HFF-Myc (cell line): ENCODE results near the gene S100A14.

Experiments
- DNase-seq: peaks from one replicate; pipeline ENCODE4 v3.0.0-alpha.2; 2011; ENCODE audit warnings: low read depth; ENCODE audit errors: extremely low read depth
- H3K4me3 ChIP-seq: replicated peaks from 2 replicates; pipeline ENCODE4 v1.5.1; 2011; ENCODE audit warnings: low read depth, mild to moderate bottlenecking, control low read depth, low read length
- TF ChIP-seq, protein P1 (sequence below): IDR thresholded peaks from 2 replicates; pipeline ENCODE4 v1.5.1; 2012; ENCODE audit warnings: mild to moderate bottlenecking, low read depth, low read length, control low read depth; ENCODE audit errors: missing control alignments

S100A14 gene

DNA sequence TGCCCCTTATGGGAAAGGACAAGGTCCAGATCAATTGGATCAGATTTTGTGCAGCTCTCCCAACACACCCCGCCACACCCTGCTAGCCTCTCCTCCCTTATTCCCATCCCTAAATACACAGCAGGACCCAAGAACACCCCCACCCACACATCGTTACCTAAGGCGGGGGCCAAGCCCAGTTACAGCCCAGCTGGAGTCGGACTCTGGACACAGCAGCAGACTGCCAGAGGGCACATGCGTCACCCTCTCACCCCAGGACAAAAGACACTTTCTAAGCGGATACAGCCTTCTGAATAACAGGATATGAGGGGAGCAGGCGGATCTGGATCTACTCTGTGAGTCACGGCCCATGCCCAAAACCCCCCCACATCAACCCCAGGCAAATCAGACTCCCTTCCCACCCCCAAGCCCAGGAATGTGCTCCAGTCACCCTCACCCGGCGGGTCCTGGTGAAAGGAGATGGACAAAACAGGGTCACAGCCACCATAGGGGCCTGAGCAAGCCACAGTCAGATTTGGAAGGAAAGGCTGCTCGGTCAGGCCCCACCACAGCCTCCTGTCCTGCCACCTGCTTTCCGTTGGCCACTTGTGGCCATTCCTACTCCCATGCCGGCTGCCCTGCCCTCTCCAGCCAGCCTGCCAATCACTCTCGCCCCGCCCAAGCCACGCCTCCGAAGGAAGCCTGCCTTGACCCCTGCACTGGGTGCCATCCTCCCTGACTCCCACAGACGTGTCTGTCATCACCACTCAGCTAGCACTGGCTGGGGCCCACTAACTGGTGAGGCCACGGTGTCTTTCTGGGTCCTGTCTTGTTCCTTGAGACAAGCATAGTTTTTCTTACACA is 7.2 kb downstream of the S100A14 start:
- TF ChIP-seq, protein P1, sequence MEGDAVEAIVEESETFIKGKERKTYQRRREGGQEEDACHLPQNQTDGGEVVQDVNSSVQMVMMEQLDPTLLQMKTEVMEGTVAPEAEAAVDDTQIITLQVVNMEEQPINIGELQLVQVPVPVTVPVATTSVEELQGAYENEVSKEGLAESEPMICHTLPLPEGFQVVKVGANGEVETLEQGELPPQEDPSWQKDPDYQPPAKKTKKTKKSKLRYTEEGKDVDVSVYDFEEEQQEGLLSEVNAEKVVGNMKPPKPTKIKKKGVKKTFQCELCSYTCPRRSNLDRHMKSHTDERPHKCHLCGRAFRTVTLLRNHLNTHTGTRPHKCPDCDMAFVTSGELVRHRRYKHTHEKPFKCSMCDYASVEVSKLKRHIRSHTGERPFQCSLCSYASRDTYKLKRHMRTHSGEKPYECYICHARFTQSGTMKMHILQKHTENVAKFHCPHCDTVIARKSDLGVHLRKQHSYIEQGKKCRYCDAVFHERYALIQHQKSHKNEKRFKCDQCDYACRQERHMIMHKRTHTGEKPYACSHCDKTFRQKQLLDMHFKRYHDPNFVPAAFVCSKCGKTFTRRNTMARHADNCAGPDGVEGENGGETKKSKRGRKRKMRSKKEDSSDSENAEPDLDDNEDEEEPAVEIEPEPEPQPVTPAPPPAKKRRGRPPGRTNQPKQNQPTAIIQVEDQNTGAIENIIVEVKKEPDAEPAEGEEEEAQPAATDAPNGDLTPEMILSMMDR, result no peak
- peak overlapping the region; percentile 90 for H3K4me3 ChIP-seq
- peak; percentile 91 for DNase-seq

DNA sequence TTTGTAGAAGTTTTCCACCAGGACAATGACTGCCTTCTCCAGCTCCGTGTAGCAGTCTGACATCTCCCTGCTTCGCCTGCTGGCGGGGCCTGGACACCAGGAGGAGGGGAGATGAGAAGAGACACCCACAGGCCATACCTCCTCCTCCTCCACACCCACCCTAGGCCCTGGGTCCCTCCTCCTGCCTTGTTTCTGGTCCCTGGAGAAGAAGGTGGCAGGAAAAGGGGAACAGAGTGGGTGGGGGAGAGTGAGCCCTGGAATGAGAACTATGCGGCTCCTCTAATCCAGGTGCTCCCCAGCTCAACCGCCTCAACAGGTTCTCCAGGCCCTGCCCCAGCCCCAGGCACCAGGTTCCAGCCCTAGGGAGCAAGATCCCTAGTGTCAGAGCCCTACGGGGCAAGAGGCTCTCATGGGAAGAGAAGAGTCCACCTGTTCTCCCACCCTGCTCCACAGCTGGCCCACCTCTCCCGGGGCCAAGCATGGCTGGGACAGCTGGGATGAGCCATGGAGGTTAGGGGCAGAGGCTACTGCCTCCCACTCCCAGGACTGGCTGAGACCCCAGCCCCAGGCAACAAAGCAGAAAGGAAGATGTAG is 7.9 kb downstream of the S100A14 start:
- H3K4me3 ChIP-seq, result peak overlapping the region; percentile 90

DNA sequence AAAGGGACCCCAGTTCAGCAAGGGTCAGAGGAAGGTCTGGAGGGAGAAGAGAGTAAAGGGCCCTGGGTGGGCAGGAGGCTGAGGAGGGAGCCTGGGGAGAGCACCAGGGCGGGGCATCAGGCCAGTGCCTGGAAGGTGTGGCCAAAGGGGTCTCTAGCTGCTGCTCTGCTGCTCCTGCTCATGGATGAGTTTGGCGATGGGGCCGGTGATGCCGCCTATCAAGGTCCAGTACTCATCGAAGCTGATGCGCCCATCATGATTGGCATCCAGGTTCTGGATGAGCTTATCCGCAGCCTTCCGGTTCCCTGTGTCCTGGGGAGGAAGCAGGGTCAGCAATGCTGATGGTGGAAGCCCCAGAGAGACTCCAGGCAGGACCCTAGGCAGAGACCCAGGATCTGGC is 8.7 kb downstream of the S100A14 start:
- TF ChIP-seq, protein P1, result no peak
- DNase-seq, result no peak
- H3K4me3 ChIP-seq, result peak overlapping the region; percentile 90; the same call in 1 of the 2 replicates

More for the DNA sequence above, 7.9 kb downstream of the S100A14 start:
- no peak for DNase-seq
- TF ChIP-seq, protein P1, result no peak

DNA sequence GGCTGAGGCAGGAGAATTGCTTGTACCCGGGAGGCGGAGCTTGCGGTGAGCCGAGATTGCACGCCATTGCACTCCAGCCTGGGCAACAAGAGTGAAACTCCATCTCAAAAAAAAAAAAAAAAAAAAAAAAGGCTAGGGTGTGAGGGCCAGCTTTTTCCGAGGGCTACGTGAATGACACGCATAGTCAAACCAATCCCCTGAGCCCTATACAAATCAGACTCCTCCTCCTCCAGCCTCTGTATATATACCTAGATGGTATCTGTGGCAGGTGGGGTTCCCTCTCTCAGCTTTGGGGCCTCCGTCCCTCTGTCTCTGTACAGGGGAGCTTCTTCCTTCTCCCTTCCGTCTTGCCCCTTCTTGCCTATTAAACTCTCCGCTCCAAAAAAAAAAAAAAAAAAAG is 9.9 kb downstream of the S100A14 start:
- DNase-seq, result no peak

DNA sequence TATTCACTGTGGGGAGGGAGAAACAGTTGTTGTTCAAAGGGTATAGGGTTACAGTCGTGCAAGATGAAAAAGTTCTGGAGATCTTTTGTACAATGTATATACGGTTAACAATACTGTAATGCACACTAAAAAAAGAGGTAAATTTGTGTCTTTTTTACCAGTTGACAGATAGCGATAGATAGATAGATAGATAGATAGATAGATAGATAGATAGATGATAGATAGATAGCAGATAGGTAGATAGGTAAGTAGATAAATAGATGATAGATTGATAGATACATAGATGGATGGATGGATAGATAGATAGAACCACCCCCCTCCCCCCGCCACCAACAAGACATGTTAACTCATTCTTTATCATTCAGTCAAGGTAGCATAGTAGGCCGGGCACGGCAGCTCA is 13.4 kb downstream of the S100A14 start:
- no peak overlapping the region for H3K4me3 ChIP-seq
- DNase-seq, result no peak
- TF ChIP-seq, protein P1, result no peak

More for the DNA sequence above, 9.9 kb downstream of the S100A14 start:
- TF ChIP-seq, protein P1, result no peak
- no peak overlapping the region for H3K4me3 ChIP-seq

DNA sequence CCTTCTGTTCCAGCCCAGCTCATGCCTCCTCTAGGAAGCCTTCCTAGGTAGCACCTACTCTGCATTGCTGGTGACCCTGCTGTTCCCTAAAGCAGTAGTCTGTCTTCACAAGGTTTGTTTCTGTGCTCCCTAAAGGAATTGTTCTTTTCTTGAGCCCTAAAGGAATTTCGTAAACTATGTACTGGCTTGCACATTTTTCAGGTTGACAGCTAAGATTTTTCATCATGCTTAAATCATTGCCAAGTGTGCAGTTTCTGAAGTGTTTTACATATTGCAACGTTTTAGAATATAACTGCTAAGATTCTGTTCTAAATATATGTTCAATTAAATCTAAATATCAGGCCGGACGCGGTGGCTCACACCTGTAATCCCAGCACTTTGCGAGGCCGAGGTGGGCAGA is 16.3 kb downstream of the S100A14 start:
- DNase-seq, result no peak
- no peak overlapping the region for H3K4me3 ChIP-seq
- TF ChIP-seq, protein P1, result no peak
